ENCODE data around the gene PATJ.

GRCh38 chr1:61756773-61757172 lies 14.5 kb downstream of the PATJ start:
- TF ChIP-seq SIN3A (IDR thresholded peaks at IDR 0.05; ENCODE audit: borderline replicate concordance, insufficient read depth, low read length) (no peak), REST (IDR thresholded peaks at IDR 0.05; ENCODE audit: insufficient read depth in 1 of 2, low read depth in 2 of 2, low read length in 2 of 2) (no peak)
